HepG2 (cell line): ENCODE measurements around the gene WDR7. TPM values are rescaled to one million over a fixed set of nuclear protein-coding genes. Genes with fewer than 3 reads are reported as not detected.

Experiments
- EP300 ChIP-seq, 3 experiments: sonication (generic) in 1 of 3; formaldehyde crosslinking in 1 of 3; IDR thresholded peaks; 2 replicates each; pipeline versions ENCODE4 v1.5.1 to v1.6.1; 2011 to 2020; ENCODE audit warnings: low read depth in 2 of 3, low read length in 2 of 3, borderline replicate concordance in 1 of 3, improper control_type of control experiment in 1 of 3, mild to moderate bottlenecking in 1 of 3, missing genetic modification reagents in 1 of 3, moderate library complexity in 1 of 3
- FOXA3 ChIP-seq: IDR thresholded peaks from 2 replicates; pipeline ENCODE4 v1.6.1; 2016; ENCODE audit warnings: missing genetic modification reagents, missing compliant biosample characterization
- GATA4 ChIP-seq: sonication (generic); IDR thresholded peaks from 2 replicates; pipeline ENCODE4 v1.6.1; 2016; ENCODE audit warnings: antibody characterized with exemption, low read depth, borderline replicate concordance
- KDM5A ChIP-seq: fragments of 200-600 bp; sonication (generic); IDR thresholded peaks from 2 replicates; pipeline ENCODE4 v1.7.0; 2018; ENCODE audit warnings: antibody characterized with exemption, mild to moderate bottlenecking, low read length, borderline replicate concordance
- NFE2L2 ChIP-seq: fragments of 150-350 bp; IDR thresholded peaks from 2 replicates; pipeline ENCODE4 v1.6.1; 2014; ENCODE audit warnings: low read length
- RELA ChIP-seq: sonication (generic); formaldehyde crosslinking; IDR thresholded peaks from 2 replicates; pipeline ENCODE4 v1.4.0; 2020; ENCODE audit warnings: missing genetic modification reagents
- SALL1 ChIP-seq: sonication (generic); formaldehyde crosslinking; IDR thresholded peaks from 2 replicates; pipeline ENCODE4 v1.8.0; 2022; ENCODE audit warnings: mild to moderate bottlenecking, missing genetic modification reagents
- ZNF629 ChIP-seq: sonication (generic); formaldehyde crosslinking; conservative IDR thresholded peaks from 2 replicates; pipeline ENCODE4 v1.5.0; 2020; ENCODE audit warnings: missing genetic modification reagents
- ZNF749 ChIP-seq: sonication (generic); formaldehyde crosslinking; IDR thresholded peaks from 2 replicates; pipeline ENCODE4 v1.8.0; 2022; ENCODE audit warnings: mild to moderate bottlenecking, missing genetic modification reagents, moderate library complexity, borderline replicate concordance
- polyA plus RNA-seq, 8 experiments: library from polyadenylated mRNA; depleted of rRNA in 3 of 8; stranded (reverse) in 7 of 8; unstranded in 1 of 8; fragments of >200 nt; fragmentation: Illumina TruSeq in 4 of 8; extraction: Trizol in 4 of 8; gene quantifications; 2 replicates each; pipeline versions ENCODE4 v1.2.1 to v1.2.3, GENCODE V29; 2011 to 2016; ENCODE audit warnings: low read depth in 4 of 8, missing spikeins in 1 of 8, mixed read lengths in 1 of 8; ENCODE audit not compliant: insufficient read depth in 1 of 8
- total RNA-seq, 5 experiments: library from RNA; depleted of rRNA; stranded (reverse); fragments of >200 nt; fragmentation: Illumina TruSeq; extraction: Trizol; gene quantifications; 2 replicates each; pipeline ENCODE4 v1.2.3, GENCODE V29; 2016; ENCODE audit warnings: low read depth in 1 of 5
- TF ChIP-seq, protein P1 (sequence below): IDR thresholded peaks from 2 replicates; pipeline ENCODE4 v1.6.1; 2016; ENCODE audit warnings: low read depth
- TF ChIP-seq, protein P2 (sequence below): sonication (generic); formaldehyde crosslinking; IDR thresholded peaks from 2 replicates; pipeline ENCODE4 v1.4.0; 2020; ENCODE audit warnings: missing genetic modification reagents
- TF ChIP-seq, protein P3 (sequence below): sonication (generic); formaldehyde crosslinking; IDR thresholded peaks from 2 replicates; pipeline ENCODE4 v1.5.1; 2020; ENCODE audit warnings: mild to moderate bottlenecking, moderate library complexity, missing genetic modification reagents
- TF ChIP-seq, protein P4 (sequence below): IDR thresholded peaks from 2 replicates; pipeline ENCODE4 v1.6.1; 2016; ENCODE audit warnings: low read depth, missing genetic modification reagents, missing compliant biosample characterization
- TF ChIP-seq, protein P5 (sequence below): sonication (generic); formaldehyde crosslinking; IDR thresholded peaks from 2 replicates; pipeline ENCODE4 v1.8.0; 2022; ENCODE audit warnings: missing genetic modification reagents, mild to moderate bottlenecking, inconsistent platforms, borderline replicate concordance
- TF ChIP-seq, protein P6 (sequence below): sonication (generic); formaldehyde crosslinking; IDR thresholded peaks from 2 replicates; pipeline ENCODE4 v1.4.0; 2020; ENCODE audit warnings: missing genetic modification reagents

WDR7 gene
- total and polyA plus RNA-seq, 2 of the 13 experiments (the other 11 are each of a cell fraction or from before 2014, with no cell fraction given): 2.0 to 7.8 TPM

DNA sequence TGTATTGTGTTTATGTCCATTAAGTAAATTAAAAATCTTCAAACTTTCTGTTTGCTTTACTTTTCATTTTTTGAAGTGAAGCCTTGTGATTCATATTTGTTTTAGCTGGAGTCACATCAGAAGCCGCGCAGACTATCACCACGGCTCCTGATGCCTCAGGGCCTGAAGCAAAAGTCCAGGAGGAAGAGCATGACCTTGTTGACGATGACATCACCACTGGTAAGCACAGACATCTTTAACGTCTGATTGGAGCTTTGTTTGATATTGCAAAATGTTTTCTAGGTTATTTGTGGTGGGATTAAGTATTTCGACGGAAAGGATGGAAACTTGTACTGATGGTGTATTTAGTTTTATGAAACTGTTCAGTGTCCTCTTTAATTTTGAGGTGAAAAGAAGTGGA, 164.8 kb downstream of the WDR7 start (continued):
- TF ChIP-seq, protein P1, sequence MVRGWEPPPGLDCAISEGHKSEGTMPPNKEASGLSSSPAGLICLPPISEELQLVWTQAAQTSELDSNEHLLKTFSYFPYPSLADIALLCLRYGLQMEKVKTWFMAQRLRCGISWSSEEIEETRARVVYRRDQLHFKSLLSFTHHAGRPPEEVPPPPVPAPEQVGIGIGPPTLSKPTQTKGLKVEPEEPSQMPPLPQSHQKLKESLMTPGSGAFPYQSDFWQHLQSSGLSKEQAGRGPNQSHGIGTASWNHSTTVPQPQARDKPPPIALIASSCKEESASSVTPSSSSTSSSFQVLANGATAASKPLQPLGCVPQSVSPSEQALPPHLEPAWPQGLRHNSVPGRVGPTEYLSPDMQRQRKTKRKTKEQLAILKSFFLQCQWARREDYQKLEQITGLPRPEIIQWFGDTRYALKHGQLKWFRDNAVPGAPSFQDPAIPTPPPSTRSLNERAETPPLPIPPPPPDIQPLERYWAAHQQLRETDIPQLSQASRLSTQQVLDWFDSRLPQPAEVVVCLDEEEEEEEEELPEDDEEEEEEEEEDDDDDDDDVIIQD: peak; percentile 31; the same call in 1 of the 2 replicates
- TF ChIP-seq, protein P2, sequence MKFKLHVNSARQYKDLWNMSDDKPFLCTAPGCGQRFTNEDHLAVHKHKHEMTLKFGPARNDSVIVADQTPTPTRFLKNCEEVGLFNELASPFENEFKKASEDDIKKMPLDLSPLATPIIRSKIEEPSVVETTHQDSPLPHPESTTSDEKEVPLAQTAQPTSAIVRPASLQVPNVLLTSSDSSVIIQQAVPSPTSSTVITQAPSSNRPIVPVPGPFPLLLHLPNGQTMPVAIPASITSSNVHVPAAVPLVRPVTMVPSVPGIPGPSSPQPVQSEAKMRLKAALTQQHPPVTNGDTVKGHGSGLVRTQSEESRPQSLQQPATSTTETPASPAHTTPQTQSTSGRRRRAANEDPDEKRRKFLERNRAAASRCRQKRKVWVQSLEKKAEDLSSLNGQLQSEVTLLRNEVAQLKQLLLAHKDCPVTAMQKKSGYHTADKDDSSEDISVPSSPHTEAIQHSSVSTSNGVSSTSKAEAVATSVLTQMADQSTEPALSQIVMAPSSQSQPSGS (CRISPR knock-in tag): peak; percentile 35; the same call in 1 of the 2 replicates
- TF ChIP-seq FOXA3 (0 out of 2 replicates have a peak, but pooled peaks have one; percentile 20), SALL1 (CRISPR knock-in tag) (no peak), RELA (CRISPR knock-in tag) (no peak), ZNF629 (CRISPR knock-in tag) (no peak), KDM5A (no peak), GATA4 (no peak), ZNF749 (no peak), NFE2L2 (no peak), EP300 (IDR thresholded peaks at IDR 0.05; ENCODE audit: low read depth in 2 of 2, low read length in 2 of 2) (no peak), EP300 (CRISPR knock-in tag; IDR thresholded peaks at IDR 0.05; ENCODE audit: borderline replicate concordance) (no peak)
- TF ChIP-seq, protein P3, sequence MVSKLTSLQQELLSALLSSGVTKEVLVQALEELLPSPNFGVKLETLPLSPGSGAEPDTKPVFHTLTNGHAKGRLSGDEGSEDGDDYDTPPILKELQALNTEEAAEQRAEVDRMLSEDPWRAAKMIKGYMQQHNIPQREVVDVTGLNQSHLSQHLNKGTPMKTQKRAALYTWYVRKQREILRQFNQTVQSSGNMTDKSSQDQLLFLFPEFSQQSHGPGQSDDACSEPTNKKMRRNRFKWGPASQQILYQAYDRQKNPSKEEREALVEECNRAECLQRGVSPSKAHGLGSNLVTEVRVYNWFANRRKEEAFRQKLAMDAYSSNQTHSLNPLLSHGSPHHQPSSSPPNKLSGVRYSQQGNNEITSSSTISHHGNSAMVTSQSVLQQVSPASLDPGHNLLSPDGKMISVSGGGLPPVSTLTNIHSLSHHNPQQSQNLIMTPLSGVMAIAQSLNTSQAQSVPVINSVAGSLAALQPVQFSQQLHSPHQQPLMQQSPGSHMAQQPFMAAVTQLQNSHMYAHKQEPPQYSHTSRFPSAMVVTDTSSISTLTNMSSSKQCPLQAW: no peak
- TF ChIP-seq, protein P4, sequence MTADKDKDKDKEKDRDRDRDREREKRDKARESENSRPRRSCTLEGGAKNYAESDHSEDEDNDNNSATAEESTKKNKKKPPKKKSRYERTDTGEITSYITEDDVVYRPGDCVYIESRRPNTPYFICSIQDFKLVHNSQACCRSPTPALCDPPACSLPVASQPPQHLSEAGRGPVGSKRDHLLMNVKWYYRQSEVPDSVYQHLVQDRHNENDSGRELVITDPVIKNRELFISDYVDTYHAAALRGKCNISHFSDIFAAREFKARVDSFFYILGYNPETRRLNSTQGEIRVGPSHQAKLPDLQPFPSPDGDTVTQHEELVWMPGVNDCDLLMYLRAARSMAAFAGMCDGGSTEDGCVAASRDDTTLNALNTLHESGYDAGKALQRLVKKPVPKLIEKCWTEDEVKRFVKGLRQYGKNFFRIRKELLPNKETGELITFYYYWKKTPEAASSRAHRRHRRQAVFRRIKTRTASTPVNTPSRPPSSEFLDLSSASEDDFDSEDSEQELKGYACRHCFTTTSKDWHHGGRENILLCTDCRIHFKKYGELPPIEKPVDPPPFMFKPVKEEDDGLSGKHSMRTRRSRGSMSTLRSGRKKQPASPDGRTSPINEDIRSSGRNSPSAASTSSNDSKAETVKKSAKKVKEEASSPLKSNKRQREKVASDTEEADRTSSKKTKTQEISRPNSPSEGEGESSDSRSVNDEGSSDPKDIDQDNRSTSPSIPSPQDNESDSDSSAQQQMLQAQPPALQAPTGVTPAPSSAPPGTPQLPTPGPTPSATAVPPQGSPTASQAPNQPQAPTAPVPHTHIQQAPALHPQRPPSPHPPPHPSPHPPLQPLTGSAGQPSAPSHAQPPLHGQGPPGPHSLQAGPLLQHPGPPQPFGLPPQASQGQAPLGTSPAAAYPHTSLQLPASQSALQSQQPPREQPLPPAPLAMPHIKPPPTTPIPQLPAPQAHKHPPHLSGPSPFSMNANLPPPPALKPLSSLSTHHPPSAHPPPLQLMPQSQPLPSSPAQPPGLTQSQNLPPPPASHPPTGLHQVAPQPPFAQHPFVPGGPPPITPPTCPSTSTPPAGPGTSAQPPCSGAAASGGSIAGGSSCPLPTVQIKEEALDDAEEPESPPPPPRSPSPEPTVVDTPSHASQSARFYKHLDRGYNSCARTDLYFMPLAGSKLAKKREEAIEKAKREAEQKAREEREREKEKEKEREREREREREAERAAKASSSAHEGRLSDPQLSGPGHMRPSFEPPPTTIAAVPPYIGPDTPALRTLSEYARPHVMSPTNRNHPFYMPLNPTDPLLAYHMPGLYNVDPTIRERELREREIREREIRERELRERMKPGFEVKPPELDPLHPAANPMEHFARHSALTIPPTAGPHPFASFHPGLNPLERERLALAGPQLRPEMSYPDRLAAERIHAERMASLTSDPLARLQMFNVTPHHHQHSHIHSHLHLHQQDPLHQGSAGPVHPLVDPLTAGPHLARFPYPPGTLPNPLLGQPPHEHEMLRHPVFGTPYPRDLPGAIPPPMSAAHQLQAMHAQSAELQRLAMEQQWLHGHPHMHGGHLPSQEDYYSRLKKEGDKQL (CRISPR knock-in tag): no peak
- TF ChIP-seq, protein P5, sequence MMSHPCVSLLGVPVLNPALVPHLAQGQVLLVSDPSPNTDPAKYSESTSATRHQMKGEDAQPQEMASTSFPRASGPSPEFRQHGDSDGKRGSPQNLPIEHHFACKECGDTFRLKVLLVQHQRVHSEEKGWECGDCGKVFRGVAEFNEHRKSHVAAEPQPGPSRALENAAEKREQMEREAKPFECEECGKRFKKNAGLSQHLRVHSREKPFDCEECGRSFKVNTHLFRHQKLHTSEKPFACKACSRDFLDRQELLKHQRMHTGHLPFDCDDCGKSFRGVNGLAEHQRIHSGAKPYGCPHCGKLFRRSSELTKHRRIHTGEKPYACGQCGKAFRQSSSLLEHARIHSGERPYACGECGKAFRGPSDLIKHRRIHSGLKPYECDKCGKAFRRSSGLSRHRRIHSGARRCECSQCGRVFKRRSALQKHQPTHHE (CRISPR knock-in tag): no peak
- TF ChIP-seq, protein P6, sequence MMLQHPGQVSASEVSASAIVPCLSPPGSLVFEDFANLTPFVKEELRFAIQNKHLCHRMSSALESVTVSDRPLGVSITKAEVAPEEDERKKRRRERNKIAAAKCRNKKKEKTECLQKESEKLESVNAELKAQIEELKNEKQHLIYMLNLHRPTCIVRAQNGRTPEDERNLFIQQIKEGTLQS (CRISPR knock-in tag): peak; percentile 52; the same call in 1 of the 2 replicates
